HG03175 (cell line): ENCODE results near the gene ZDHHC19.

Experiments used
- ATAC-seq: cut with Tn5 transposase; IDR thresholded peaks from one replicate; pipeline ENCODE4 v1.9.1; 2021; ENCODE audit warnings: mild to moderate bottlenecking, moderate library complexity; ENCODE audit not compliant: unreplicated experiment

ZDHHC19 gene

DNA sequence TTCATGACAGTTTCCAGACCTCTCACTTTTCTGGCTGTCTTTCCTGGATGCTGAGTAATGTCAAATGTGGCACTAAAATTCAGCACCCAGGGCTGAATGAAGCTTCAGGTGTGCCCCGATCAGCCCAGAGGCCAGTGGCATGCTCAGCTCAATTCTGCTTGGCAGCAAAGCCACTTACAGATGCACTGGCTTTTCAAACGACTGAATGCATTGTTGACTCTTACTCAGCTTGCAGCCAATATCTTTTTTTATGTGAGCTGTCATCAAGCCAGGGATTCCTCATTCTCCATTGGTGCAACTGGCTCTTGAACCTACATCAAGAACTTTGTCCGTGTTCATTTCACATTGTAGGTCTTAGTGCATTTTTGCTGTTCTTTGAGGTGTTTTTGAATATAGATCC lies 60.7 kb downstream of the ZDHHC19 start:
- no peak for ATAC-seq

DNA sequence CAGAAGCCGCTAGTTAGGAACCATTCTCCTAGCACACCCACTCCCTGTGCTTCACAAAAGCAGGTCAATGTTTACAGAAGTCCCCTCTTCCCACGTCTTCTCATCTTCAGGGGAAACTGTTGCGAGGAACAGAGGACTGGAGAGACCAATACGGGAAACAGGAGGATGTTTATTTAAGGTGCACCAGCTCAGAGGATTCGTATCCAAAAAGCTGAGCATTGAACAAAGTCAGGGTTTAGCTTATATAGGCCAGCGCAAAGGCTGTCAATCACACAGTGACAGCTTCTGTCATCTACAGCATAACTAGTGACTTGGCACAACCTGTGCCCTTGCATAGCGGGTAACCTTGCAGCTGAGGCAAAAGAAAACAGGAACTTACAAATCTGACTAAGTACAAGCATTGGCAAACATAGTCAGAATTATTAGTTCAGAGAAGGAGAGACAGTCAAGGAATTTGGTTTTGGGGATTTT lies 61.3 kb downstream of the ZDHHC19 start:
- no peak for ATAC-seq

DNA sequence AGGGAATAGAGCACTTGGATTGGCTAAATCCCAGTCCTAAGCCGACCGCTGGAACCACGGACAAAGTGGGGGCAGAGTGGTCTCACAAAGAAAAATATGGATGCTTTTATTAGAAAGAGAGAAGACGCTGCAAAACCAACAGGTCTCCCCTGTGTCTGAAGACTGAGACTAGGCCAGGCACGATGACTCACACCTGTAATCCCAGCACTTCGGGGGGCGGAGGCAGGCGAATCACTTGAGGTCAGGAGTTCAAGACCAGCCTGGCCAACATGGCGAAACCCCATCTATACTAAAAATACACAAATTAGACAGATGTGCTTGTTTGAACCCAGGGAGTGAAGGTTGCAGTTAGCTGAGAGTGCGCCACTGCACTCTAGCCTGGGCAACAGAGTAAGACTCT lies 61.8 kb downstream of the ZDHHC19 start:
- no peak for ATAC-seq
